GM23248 (cell line): ENCODE results near the gene GRAP2. TPM values are rescaled to one million over a fixed set of nuclear protein-coding genes. Genes with fewer than 3 reads are reported as not detected.

Experiments
- DNase-seq: peaks from one replicate; pipeline ENCODE4 v3.0.0-alpha.2; 2015
- H2AFZ ChIP-seq: fragments of 200-600 bp; sonication (generic); 2 replicates; pipeline ENCODE4 v1.6.1; 2016; ENCODE audit warnings: antibody characterized with exemption
- H3F3A ChIP-seq: fragments of 200-600 bp; sonication (generic); 2 replicates; pipeline ENCODE4 v1.6.1; 2016; ENCODE audit warnings: mild to moderate bottlenecking, antibody characterized with exemption, mixed run types; ENCODE audit not compliant: insufficient read depth
- H3K27ac ChIP-seq: fragments of 200-600 bp; sonication (generic); 2 replicates; pipeline ENCODE4 v1.5.1; 2016; ENCODE audit warnings: mild to moderate bottlenecking
- H3K27me3 ChIP-seq: fragments of 200-600 bp; sonication (generic); replicated peaks from 2 replicates; pipeline ENCODE4 v1.6.1; 2016; ENCODE audit warnings: mild to moderate bottlenecking; ENCODE audit not compliant: insufficient read depth
- H3K36me3 ChIP-seq: fragments of 200-600 bp; sonication (generic); 2 replicates; pipeline ENCODE4 v1.6.1; 2016; ENCODE audit warnings: low read depth, mild to moderate bottlenecking
- H3K4me1 ChIP-seq: fragments of 200-600 bp; sonication (generic); 2 replicates; pipeline ENCODE4 v1.6.1; 2016; ENCODE audit warnings: mild to moderate bottlenecking; ENCODE audit not compliant: insufficient read depth
- H3K4me2 ChIP-seq: fragments of 200-600 bp; sonication (generic); one replicate; pipeline ENCODE4 v1.6.1; 2016; ENCODE audit warnings: mild to moderate bottlenecking; ENCODE audit not compliant: unreplicated experiment
- H3K4me3 ChIP-seq: fragments of 200-600 bp; sonication (generic); 2 replicates; pipeline ENCODE4 v1.5.1; 2016; ENCODE audit warnings: mild to moderate bottlenecking
- H3K79me2 ChIP-seq: fragments of 200-600 bp; sonication (generic); 2 replicates; pipeline ENCODE4 v1.6.1; 2016; ENCODE audit warnings: mild to moderate bottlenecking; ENCODE audit not compliant: insufficient read depth
- H3K9ac ChIP-seq: fragments of 200-600 bp; sonication (generic); 2 replicates; pipeline ENCODE4 v1.6.1; 2016; ENCODE audit warnings: mild to moderate bottlenecking
- H3K9me2 ChIP-seq: fragments of 200-600 bp; sonication (generic); 2 replicates; pipeline ENCODE4 v1.6.1; 2016; ENCODE audit warnings: mixed run types, mild to moderate bottlenecking, moderate library complexity; ENCODE audit not compliant: insufficient read depth
- H3K9me3 ChIP-seq: fragments of 200-600 bp; sonication (generic); one replicate; pipeline ENCODE4 v1.6.1; 2017; ENCODE audit warnings: low read depth
- H4K20me1 ChIP-seq: fragments of 200-600 bp; sonication (generic); 2 replicates; pipeline ENCODE4 v1.6.0; 2016; ENCODE audit not compliant: insufficient read depth
- EZH2 ChIP-seq: fragments of 200-600 bp; sonication (generic); IDR thresholded peaks from 2 replicates; pipeline ENCODE4 v1.6.1; 2018; ENCODE audit warnings: antibody characterized with exemption, mild to moderate bottlenecking; ENCODE audit not compliant: insufficient read depth, poor library complexity, severe bottlenecking
- EZH2phosphoT487 ChIP-seq: fragments of 200-600 bp; sonication (generic); IDR thresholded peaks from 2 replicates; pipeline ENCODE4 v1.6.1; 2018; ENCODE audit warnings: antibody characterized with exemption, moderate library complexity, mild to moderate bottlenecking, low read depth; ENCODE audit not compliant: insufficient read depth
- WGBS, 2 experiments: methylation state at CpG; one replicate each; pipeline ENCODE4 v1.1.6; 2015 to 2017; ENCODE audit warnings: low lambda C conversion rate in 2 of 2, low coverage in 1 of 2; ENCODE audit errors: missing lambda C conversion rate in 2 of 2; 5-methylcytosine and 5-hydroxymethylcytosine counted together
- in situ Hi-C: fragments of 300-500 bp; cut with MboI; formaldehyde crosslinking; loops from 2 replicates; pipeline ENCODE4 v1.15.0; 2020
- polyA plus RNA-seq: library from polyadenylated mRNA; unstranded; fragments of >200 nt; fragmentation: Nextera tagmentation; extraction: Ambion mirVana; gene quantifications from 2 replicates; pipeline ENCODE4 v1.2.1, GENCODE V29; 2016
- total RNA-seq: library from RNA; depleted of rRNA; stranded (reverse); fragments of >200 nt; shearing (Covaris generic); gene quantifications from 2 replicates; pipeline ENCODE4 v1.2.3, GENCODE V29; 2014

GRAP2 gene
- total and polyA plus RNA-seq, 2 experiments from 2014 or later: not detected

- Histone ChIP-seq H3K4me2 (no peak overlapping the region), H3K27ac (no peak overlapping the region), H3K79me2 (no peaks in the 10 kb centered on the region), H2AFZ (no peak overlapping the region), H3K27me3 (peaks cover 51% of the 10 kb centered on the region), H3K4me1 (no peaks in the 10 kb centered on the region), H3K9me3 (no peaks in the 10 kb centered on the region), H3F3A (no peaks in the 10 kb centered on the region), H3K4me3 (no peak overlapping the region), H3K9me2 (no peaks in the 10 kb centered on the region), H3K36me3 (no peaks in the 10 kb centered on the region), H4K20me1 (no peaks in the 10 kb centered on the region), H3K9ac (no peak overlapping the region)
- WGBS, 2 experiments: 67 to 72% methylated on average over 10 of the region's 10 CpGs
- no peak for DNase-seq
- in situ Hi-C loops: no loop called here
- TF ChIP-seq EZH2phosphoT487: no peak
These were observed 107.9 kb downstream of the GRAP2 start for GRCh38 chr22:40008726-40009291.

GRCh38 chr22:40009292-40009774 lies 108.4 kb downstream of the GRAP2 start:
- Histone ChIP-seq H3K27me3 (peaks cover 56% of the 10 kb centered on the region), H4K20me1 (no peaks in the 10 kb centered on the region), H3F3A (no peaks in the 10 kb centered on the region), H2AFZ (no peak overlapping the region), H3K79me2 (no peaks in the 10 kb centered on the region), H3K4me3 (no peak overlapping the region), H3K27ac (no peak overlapping the region), H3K9me3 (no peaks in the 10 kb centered on the region), H3K36me3 (no peaks in the 10 kb centered on the region), H3K4me2 (no peak overlapping the region), H3K9ac (no peak overlapping the region), H3K9me2 (no peaks in the 10 kb centered on the region), H3K4me1 (no peaks in the 10 kb centered on the region)
- in situ Hi-C loops: no loop called here
- DNase-seq: no peak
- 15 to 18% methylated on average over 11 of the region's 11 CpGs for WGBS, 2 experiments
- no peak for TF ChIP-seq EZH2phosphoT487
- no peak for TF ChIP-seq EZH2

GRCh38 chr22:40009951-40010671 lies 109.2 kb downstream of the GRAP2 start:
- Histone ChIP-seq H3K9me3 (no peaks in the 10 kb centered on the region), H3F3A (no peaks in the 10 kb centered on the region), H3K4me2 (no peak overlapping the region), H3K4me1 (no peaks in the 10 kb centered on the region), H3K9ac (no peak overlapping the region), H2AFZ (no peak overlapping the region), H3K79me2 (no peaks in the 10 kb centered on the region), H3K27ac (no peak overlapping the region), H3K36me3 (no peaks in the 10 kb centered on the region), H3K4me3 (no peak overlapping the region), H3K27me3 (peaks cover 64% of the 10 kb centered on the region), H3K9me2 (no peaks in the 10 kb centered on the region), H4K20me1 (no peaks in the 10 kb centered on the region)
- TF ChIP-seq EZH2: no peak
- no peak for TF ChIP-seq EZH2phosphoT487
- in situ Hi-C loops: no loop called here
- WGBS, 2 experiments: 29 to 31% methylated on average over 24 of the region's 24 CpGs
- no peak for DNase-seq

GRCh38 chr22:40010746-40011145 lies 109.9 kb downstream of the GRAP2 start:
- Histone ChIP-seq H3K9me3 (no peaks in the 10 kb centered on the region), H2AFZ (no peak overlapping the region), H3K27me3 (peaks cover 70% of the 10 kb centered on the region), H3K4me2 (no peak overlapping the region), H3K27ac (no peak overlapping the region), H3K4me3 (no peak overlapping the region), H4K20me1 (no peaks in the 10 kb centered on the region), H3K79me2 (no peaks in the 10 kb centered on the region), H3K36me3 (no peaks in the 10 kb centered on the region), H3K4me1 (no peaks in the 10 kb centered on the region), H3K9me2 (no peaks in the 10 kb centered on the region), H3F3A (no peaks in the 10 kb centered on the region), H3K9ac (no peak overlapping the region)
- TF ChIP-seq EZH2phosphoT487: no peak
- TF ChIP-seq EZH2: no peak
- WGBS, 2 experiments: 65 to 66% methylated on average over 6 of the region's 6 CpGs
- DNase-seq: no peak
- in situ Hi-C loops: no loop called here
